Measurements from ENCODE around the gene AOPEP. TPM values are rescaled to one million over a fixed set of nuclear protein-coding genes. Genes with fewer than 3 reads are reported as not detected.

The AOPEP gene
- total and polyA plus RNA-seq, 2 donors (not counting 3 experiments of a cell fraction or from before 2014, with no cell fraction given): 20.2 to 41.6 TPM

- peaks cover 27% of the 10 kb centered on the region for H3K79me2 ChIP-seq (ENCODE audit: control insufficient read depth, insufficient read depth, low read length)
- no peak overlapping the region for H3K4me3 ChIP-seq (replicated peaks in 1 of 3; ENCODE audit: insufficient read depth in 1 of 3, low read depth in 1 of 3, low read length in 3 of 3)
- H3K27ac ChIP-seq (ENCODE audit: insufficient read depth, low read depth, low read length): no peak overlapping the region
- BruUV-seq (replicated peaks): no TSS peak
- ChIA-PET POLR2A (no interaction called here), CTCF (interaction anchor here (1.1 to 1.4 kb wide), 2 partner anchors 16 to 31 kb away, joined by 3 to 4 read pairs; no protein-coding TSS in a partner anchor)
- H3K4me2 ChIP-seq (ENCODE audit: insufficient read depth, low read length): no peak overlapping the region
- no peaks in the 10 kb centered on the region for H3K9me3 ChIP-seq (replicated peaks; ENCODE audit: control insufficient read depth, insufficient read depth, low read length)
- TF ChIP-seq MAX (IDR thresholded peaks at IDR 0.05; ENCODE audit: insufficient read depth, insufficient read length) (no peak), POLR2AphosphoS5 (IDR thresholded peaks at IDR 0.05; ENCODE audit: insufficient read depth, low read depth, low read length) (no peak), JUN (IDR thresholded peaks at IDR 0.05; ENCODE audit: borderline replicate concordance, insufficient read depth, insufficient read length, low read depth) (no peak), MYC (IDR thresholded peaks at IDR 0.05; ENCODE audit: low read depth, low read length) (no peak), POLR2A (IDR thresholded peaks at IDR 0.05; ENCODE audit: low read depth, low read length) (no peak), FOS (IDR thresholded peaks at IDR 0.05; ENCODE audit: borderline replicate concordance, insufficient read depth, low read length) (no peak), CTCF (IDR thresholded peaks at IDR 0.05; ENCODE audit: extremely low read depth in 1 of 2, insufficient read depth in 1 of 2, low read depth in 1 of 2, low read length in 2 of 2) (no peak), EZH2 (IDR thresholded peaks at IDR 0.05; ENCODE audit: borderline replicate concordance, low read depth, low read length, severe bottlenecking) (no peak), GATA2 (IDR thresholded peaks at IDR 0.05; ENCODE audit: insufficient read depth, insufficient read length, low read depth, low read length) (no peak)
- DNase-seq (ENCODE audit: low read depth, low spot score): peak; percentile 13
- H4K20me1 ChIP-seq (replicated peaks; ENCODE audit: control insufficient read depth, extremely low read depth, insufficient read depth, low read length): peaks cover 3% of the 10 kb centered on the region
- H3K4me1 ChIP-seq (ENCODE audit: control insufficient read depth, extremely low read depth, insufficient read depth, low read length): peaks cover 18% of the 10 kb centered on the region
- no peak for FAIRE-seq
- H3K27me3 ChIP-seq (ENCODE audit: control insufficient read depth in 2 of 2, insufficient read depth in 2 of 2, low read length in 2 of 2): no peaks in the 10 kb centered on the region
- H3K36me3 ChIP-seq (ENCODE audit: control insufficient read depth in 2 of 2, extremely low read depth in 1 of 2, insufficient read depth in 2 of 2, low read length in 2 of 2): peaks cover under 1 to 4% of the 10 kb centered on the region in 2 experiments
- no peak overlapping the region for H2AFZ ChIP-seq (ENCODE audit: low read depth, low read length)
- intact Hi-C loops (cut with micrococcal nuclease) (loop anchor here (2.0 kb wide), 1 partner anchor 50 kb away; no protein-coding TSS in a partner anchor), dilution Hi-C loops (cut with MboI; ENCODE audit: extremely low pct_ligation_motif_present, low sequenced_read_pairs) (no loop called here)
- no peak overlapping the region for H3K9ac ChIP-seq (replicated peaks; ENCODE audit: extremely low read depth, insufficient read depth, low read length)
- H3K9me1 ChIP-seq (replicated peaks; ENCODE audit: control insufficient read depth, extremely low read depth, insufficient read depth, low read length): no peaks in the 10 kb centered on the region
These were observed 330.6 kb downstream of the AOPEP start for GRCh38 chr9:95057101-95057500.

Measured in endothelial cell of umbilical vein (primary cell).